Activated CD4-positive, alpha-beta memory T cell treated with anti-CD3 and anti-CD28 coated beads for 36 hours (primary cell): ENCODE data around the gene B3GALT4. TPM values are rescaled to one million over a fixed set of nuclear protein-coding genes. Genes with fewer than 3 reads are reported as not detected.

ENCODE experiments used
- CTCF ChIA-PET: fragments of 350-600 bp; sonication (Branson Sonifier 250); formaldehyde crosslinking; loops from one replicate; lab custom pipeline; 2021; ENCODE audit warnings: antibody characterized with exemption, inconsistent platforms; lab: Charles Lee
- POLR2A ChIA-PET: fragments of 350-600 bp; sonication (Branson Sonifier 250); formaldehyde crosslinking; loops from one replicate; lab custom pipeline; 2021; ENCODE audit warnings: antibody characterized with exemption; lab: Charles Lee
- DNase-seq: peaks from one replicate; pipeline ENCODE4 v3.0.0-alpha.2; 2020
- H3K27ac Mint-ChIP-seq: one replicate; pipeline ENCODE4 v1.8.0; 2021; ENCODE audit warnings: mixed read lengths
- H3K27me3 Mint-ChIP-seq: one replicate; pipeline ENCODE4 v1.8.0; 2021; ENCODE audit warnings: mixed read lengths
- H3K36me3 Mint-ChIP-seq: one replicate; pipeline ENCODE4 v1.8.0; 2021; ENCODE audit warnings: mixed read lengths
- H3K4me1 Mint-ChIP-seq: one replicate; pipeline ENCODE4 v1.8.0; 2021; ENCODE audit warnings: low read depth, mixed read lengths
- H3K4me3 Mint-ChIP-seq: one replicate; pipeline ENCODE4 v1.8.0; 2021; ENCODE audit warnings: mild to moderate bottlenecking, mixed read lengths
- H3K9me3 Mint-ChIP-seq: one replicate; pipeline ENCODE4 v1.8.0; 2021; ENCODE audit warnings: mixed read lengths
- intact Hi-C: fragments of 100-400 bp; cut with micrococcal nuclease; formaldehyde crosslinking; loops from one replicate; pipeline ENCODE4 v1.15.1; 2023
- total RNA-seq, 2 experiments: library from RNA; stranded (reverse); gene quantifications; one replicate each; pipeline ENCODE4 v1.2.3, GENCODE V29; 2021

B3GALT4 gene
- total RNA-seq, 2 experiments from 2014 or later, result 5.9 to 6.7 TPM

DNA sequence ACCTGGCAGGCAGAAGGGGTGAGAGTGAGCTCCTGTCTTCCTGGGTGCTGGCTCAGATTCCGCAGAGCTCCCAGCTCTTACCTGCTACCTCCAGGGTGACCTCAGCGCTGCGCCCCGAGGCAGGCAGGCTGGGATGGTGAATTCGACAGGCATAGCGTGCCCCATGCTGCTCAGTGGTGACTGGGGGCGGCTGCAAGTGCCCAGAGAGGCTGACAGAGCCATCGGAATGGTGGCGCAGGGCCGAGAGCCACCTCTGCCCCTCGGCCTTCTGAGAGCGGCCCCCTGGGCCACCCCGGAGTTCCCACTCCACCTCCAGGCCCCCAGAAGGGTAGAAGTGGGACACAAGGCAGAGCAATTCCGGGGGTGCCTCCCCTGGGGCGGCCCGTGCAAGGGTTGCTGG lies 27.3 kb downstream of the B3GALT4 start:
- Mint-ChIP-seq H3K9me3 (no peaks in the 10 kb centered on the region), H3K4me1 (peaks cover 47% of the 10 kb centered on the region), H3K36me3 (peaks cover 55% of the 10 kb centered on the region), H3K27me3 (no peaks in the 10 kb centered on the region), H3K4me3 (no peak overlapping the region), H3K27ac (no peak overlapping the region)
- no peak for DNase-seq
- ChIA-PET CTCF (no interaction called here), POLR2A (no interaction called here)
- intact Hi-C loops, result no loop called here

DNA sequence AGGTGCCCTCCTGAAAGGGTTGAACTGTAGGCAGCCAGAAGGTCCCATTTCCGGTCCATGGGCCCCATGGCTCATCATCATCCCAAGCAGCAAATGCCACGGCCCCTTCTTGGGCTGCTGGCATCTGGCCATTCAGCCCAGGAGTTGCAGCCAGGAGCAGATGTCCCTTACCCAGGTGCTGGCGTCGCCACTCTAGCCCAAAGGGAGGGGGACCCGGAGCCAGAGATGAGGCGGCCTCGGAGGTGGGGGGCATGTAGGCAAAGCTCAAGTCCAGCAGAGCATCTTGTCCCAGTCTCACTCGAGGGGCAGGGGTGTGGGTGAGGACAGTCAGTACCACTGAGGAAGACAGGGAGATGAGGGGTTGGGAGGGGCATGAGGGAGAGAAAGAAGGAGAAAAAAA lies 28.1 kb downstream of the B3GALT4 start:
- intact Hi-C loops, result no loop called here
- no peaks in the 10 kb centered on the region for H3K27me3 Mint-ChIP-seq
- peaks cover 40% of the 10 kb centered on the region for H3K4me1 Mint-ChIP-seq
- H3K27ac Mint-ChIP-seq, result peak overlapping the region; percentile 33
- H3K4me3 Mint-ChIP-seq, result no peak overlapping the region
- POLR2A ChIA-PET, result no interaction called here
- CTCF ChIA-PET, result no interaction called here
- no peaks in the 10 kb centered on the region for H3K9me3 Mint-ChIP-seq
- DNase-seq, result no peak
- H3K36me3 Mint-ChIP-seq, result peaks cover 51% of the 10 kb centered on the region

DNA sequence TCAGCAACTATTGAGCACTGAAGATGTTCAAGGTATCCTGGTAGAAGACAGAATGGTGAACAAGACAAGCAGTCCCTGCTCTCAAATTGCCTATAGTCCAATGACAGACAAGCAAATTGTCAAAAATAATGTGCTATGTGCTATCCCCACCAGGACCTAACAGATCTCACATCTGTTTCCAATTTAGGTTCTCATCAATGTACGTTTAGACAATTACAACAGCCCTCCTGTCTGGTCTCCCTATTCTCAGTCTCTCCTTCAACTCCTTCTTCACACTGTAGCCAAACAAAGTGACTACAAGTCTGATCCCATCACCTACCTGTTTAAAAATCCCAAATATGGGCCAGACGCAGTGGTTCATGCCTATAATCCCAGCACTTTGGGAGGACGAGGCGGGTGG lies 29.4 kb downstream of the B3GALT4 start:
- Mint-ChIP-seq H3K4me3 (no peak overlapping the region), H3K27ac (peak overlapping the region; percentile 35), H3K9me3 (no peaks in the 10 kb centered on the region), H3K36me3 (peaks cover 45% of the 10 kb centered on the region), H3K27me3 (no peaks in the 10 kb centered on the region), H3K4me1 (peaks cover 40% of the 10 kb centered on the region)
- ChIA-PET POLR2A (no interaction called here), CTCF (no interaction called here)
- no peak for DNase-seq
- intact Hi-C loops, result no loop called here

DNA sequence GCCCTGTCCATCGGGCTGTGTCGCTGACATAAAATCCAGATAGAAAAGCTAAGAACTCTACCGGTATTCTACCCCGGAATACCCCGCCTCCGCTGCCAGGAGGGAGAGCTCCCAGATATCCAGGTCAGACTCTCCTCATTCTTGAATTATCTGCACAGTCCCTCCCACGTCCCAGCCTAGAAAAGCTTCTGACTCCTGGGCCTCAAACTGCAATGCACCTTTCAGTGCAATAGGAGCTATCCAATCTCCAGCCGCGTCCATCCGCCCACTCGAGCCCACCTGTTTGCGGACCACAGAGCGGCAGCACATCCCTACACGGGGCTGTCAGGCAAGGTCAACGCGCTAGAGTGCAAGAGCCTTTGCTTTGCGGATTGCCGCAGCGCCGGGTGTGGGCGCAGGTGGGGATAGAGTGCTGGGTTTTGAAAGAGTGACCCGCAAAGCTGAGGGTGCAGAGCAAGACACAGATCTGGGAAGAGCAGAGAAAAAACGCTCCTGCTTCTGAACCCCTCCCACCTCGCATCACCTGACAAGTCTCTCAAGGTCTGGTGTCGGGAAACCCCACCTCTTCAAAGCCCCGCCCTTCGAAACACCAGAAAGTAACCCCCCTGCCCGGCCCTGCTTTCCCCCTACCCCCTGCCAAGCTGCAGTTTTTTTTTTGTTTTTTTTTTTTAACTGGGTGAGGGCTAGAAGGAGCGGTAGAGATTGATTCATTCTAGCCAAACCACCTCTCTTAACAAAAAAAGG lies 35.6 kb downstream of the B3GALT4 start:
- peak overlapping the region; percentile 98 for H3K27ac Mint-ChIP-seq
- H3K4me1 Mint-ChIP-seq, result peaks cover 54% of the 10 kb centered on the region
- peaks cover 42% of the 10 kb centered on the region for H3K36me3 Mint-ChIP-seq
- POLR2A ChIA-PET, result interaction anchor here (0.7 to 2.7 kb wide), 9 partner anchors 12 to 468 kb away, joined by 3 to 12 read pairs (median 6); partner anchors contain the start of genes B3GALT4, PFDN6, RGL2 and RPS18
- no peaks in the 10 kb centered on the region for H3K9me3 Mint-ChIP-seq
- no peaks in the 10 kb centered on the region for H3K27me3 Mint-ChIP-seq
- H3K4me3 Mint-ChIP-seq, result peak overlapping the region; percentile 96
- CTCF ChIA-PET, result interaction anchor here (0.6 to 4.2 kb wide), 8 partner anchors 12 to 474 kb away, joined by 3 to 36 read pairs (median 3); partner anchors contain the start of genes B3GALT4, RGL2 and TAP2
- intact Hi-C loops, result loop anchor here (1.0 to 10.0 kb wide), 4 partner anchors 23 to 262 kb away; partner anchors contain the start of genes B3GALT4, PFDN6 and WDR46
- peak; percentile 90 for DNase-seq

DNA sequence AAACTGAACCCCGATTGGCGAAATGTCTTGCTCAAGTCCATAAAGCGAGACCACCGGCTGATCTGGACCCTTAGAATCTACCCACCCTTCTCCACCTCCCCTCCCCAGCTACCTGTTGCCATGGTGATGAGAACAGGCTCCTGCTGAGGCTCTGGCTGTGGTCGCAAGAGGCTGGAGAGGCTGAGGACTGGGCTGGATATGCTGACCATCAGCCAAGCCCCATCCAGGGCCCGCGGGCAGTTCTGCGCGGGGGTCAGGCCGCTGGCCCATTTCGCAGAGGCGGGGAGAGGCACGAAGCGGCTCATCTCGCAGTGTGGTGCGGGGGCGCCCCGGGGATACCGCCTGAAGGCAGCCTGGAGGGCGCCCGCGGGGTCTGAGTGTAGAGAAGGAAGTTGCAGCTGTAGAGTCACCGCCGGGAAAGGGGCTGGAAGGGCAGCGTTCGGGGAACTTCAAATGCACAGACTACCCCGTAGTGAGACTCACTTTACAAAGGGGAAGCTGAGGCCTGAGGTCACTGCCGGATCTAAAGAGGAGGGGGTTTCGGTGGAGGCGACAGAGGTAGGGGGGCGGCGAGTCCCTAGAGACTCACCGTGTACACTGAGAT lies 36.3 kb downstream of the B3GALT4 start:
- peaks cover 43% of the 10 kb centered on the region for H3K36me3 Mint-ChIP-seq
- H3K4me3 Mint-ChIP-seq, result peak overlapping the region; percentile 96
- ChIA-PET CTCF (interaction anchor here (0.6 to 4.2 kb wide), 6 partner anchors 13 to 475 kb away, joined by 3 to 36 read pairs (median 3); partner anchors contain the start of genes B3GALT4, RGL2 and TAP2), POLR2A (interaction anchor here (0.7 to 2.7 kb wide), 7 partner anchors 14 to 469 kb away, joined by 4 to 12 read pairs (median 6); partner anchors contain the start of genes B3GALT4, PFDN6, RGL2 and RPS18)
- H3K9me3 Mint-ChIP-seq, result no peaks in the 10 kb centered on the region
- peaks cover 55% of the 10 kb centered on the region for H3K4me1 Mint-ChIP-seq
- H3K27me3 Mint-ChIP-seq, result no peaks in the 10 kb centered on the region
- intact Hi-C loops, result loop anchor here (1.0 to 10.0 kb wide), 4 partner anchors 24 to 262 kb away; partner anchors contain the start of genes B3GALT4, PFDN6 and WDR46
- peak overlapping the region; percentile 98 for H3K27ac Mint-ChIP-seq
- peak; percentile 70 for DNase-seq

DNA sequence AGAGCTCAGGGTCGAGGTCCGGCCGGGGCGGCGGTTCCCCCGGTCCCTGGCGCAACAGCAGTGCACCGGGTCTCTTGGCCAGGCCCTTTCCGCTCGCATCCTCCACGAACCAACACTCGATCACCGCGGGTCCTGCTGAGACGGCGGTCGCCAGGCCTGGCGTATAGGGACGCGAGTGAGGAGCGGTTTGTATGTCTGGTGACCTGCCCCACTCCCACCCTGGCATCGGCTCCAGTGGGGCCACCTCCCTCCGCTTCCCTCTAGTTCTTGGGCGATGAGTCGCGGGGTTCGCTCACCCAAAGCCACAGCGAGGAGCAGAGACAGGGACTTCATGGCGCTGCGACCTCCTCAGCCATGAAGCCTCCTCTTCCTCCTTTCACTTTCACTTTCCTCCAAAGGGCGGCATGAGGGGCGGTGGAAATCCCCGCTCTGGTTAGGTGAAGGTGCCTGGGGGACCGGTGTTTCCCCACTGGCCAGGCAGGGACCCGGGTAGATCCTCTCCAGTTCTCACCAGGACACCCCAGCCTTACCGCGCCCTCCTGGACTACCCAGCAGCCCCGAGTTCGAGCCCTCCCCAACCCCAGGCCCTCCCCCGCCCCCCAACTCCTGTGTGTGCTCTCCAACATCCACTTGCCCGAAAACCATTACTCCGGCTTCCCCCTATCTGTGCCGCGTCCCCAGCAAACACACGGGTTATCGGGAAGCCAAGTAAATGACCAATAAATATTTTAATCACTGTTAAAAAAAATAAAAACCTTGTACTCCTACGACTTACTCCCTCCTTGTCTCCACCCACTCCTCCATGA lies 37.0 kb downstream of the B3GALT4 start, which contains the start of gene TAPBP:
TAPBP (minus strand) TSS at position 370 of the 806 bp plus-strand sequence; CDS start at position 333, 37 bp downstream.
- Mint-ChIP-seq H3K4me3 (peak within 1 kb of the TSS; percentile 96), H3K36me3 (peaks cover 41% of the 10 kb centered on the region), H3K27me3 (no peaks in the 10 kb centered on the region), H3K27ac (peak within 1 kb of the TSS; percentile 98), H3K9me3 (no peaks in the 10 kb centered on the region), H3K4me1 (peaks cover 57% of the 10 kb centered on the region)
- POLR2A ChIA-PET, result interaction anchor here (1.1 to 2.7 kb wide), 5 partner anchors 15 to 342 kb away, joined by 6 to 12 read pairs (median 8); partner anchors contain the start of genes B3GALT4, PFDN6, RGL2 and WDR46
- intact Hi-C loops, result loop anchor here (1.0 to 10.0 kb wide), 8 partner anchors 9 to 261 kb away; partner anchors contain the start of genes B3GALT4, HSD17B8, PFDN6 and WDR46
- CTCF ChIA-PET, result interaction anchor here (0.6 to 4.2 kb wide), 5 partner anchors 14 to 112 kb away, joined by 3 to 36 read pairs (median 4); partner anchors contain the start of gene RGL2
- peak; percentile 91 for DNase-seq

DNA sequence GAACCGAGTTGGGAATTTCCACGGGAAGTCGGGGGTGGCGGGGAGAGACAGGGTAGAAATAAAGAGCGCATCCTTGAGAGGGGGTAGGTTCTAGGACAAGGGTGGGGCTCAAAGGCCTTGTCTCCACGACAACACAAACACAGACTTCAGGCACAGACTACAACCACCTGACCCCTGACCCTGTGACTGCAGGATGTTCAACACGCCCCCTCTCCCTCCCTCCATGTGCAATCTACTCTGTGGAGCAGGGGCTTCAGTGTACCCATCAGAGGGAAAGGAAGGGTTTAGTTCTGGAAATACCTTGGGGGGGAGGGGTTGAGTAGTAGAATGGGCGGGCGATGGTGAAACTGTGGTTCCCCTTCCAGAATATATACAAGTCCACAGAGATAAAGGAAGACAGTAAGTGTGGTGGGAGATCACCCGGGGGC lies 37.6 kb downstream of the B3GALT4 start:
- Mint-ChIP-seq H3K9me3 (no peaks in the 10 kb centered on the region), H3K27me3 (no peaks in the 10 kb centered on the region), H3K27ac (peak overlapping the region; percentile 98), H3K4me3 (peak overlapping the region; percentile 96), H3K4me1 (peaks cover 63% of the 10 kb centered on the region), H3K36me3 (peaks cover 44% of the 10 kb centered on the region)
- DNase-seq, result peak; percentile 81
- intact Hi-C loops, result loop anchor here (1.0 to 10.0 kb wide), 6 partner anchors 9 to 260 kb away; partner anchors contain the start of gene HSD17B8
- ChIA-PET POLR2A (no interaction called here), CTCF (interaction anchor here (0.6 kb wide), 1 partner anchor 25 kb away, joined by 4 read pairs; no protein-coding TSS in a partner anchor)

DNA sequence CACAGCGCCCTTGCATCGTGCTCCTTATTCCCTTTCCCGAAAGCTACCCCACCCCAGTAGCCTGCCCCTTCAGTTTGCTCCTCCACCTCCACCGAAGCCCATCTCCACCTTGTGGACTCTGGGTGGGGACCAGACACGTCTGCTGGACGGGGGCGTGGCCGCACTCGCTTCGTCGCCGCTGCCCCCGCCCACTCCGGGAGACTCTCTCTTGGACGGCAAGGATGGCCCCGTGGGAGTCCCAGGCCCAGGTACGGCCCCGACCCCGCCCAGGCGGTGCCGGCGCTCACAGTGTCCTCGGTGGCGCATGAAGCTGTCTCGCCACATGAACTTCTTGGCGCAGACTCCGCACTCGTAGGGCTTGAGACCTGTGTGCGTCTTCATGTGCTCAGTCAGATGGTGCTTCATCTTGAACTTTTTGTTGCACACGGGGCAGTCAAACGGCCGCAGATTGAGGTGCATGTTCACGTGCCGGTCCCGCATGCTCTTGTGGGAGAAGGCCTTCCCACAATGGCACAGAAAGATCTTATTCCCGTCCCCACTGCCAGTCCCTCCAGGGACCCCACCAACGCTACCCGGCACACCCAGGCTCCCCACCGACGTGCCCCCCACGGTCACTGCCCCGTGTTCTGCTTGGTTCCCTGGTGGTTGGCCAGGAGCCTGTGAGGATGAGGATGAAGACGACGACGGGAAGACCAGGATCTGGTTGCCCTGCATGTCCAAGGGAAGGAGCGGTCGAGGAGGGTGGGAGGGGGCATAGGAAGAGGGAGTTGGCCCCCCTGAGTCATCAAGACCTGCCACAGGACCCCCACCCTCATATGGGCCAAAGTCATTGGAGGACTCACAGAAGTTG lies 38.2 kb downstream of the B3GALT4 start:
- POLR2A ChIA-PET, result no interaction called here
- DNase-seq, result no peak
- intact Hi-C loops, result loop anchor here (1.0 to 10.0 kb wide), 6 partner anchors 8 to 260 kb away; partner anchors contain the start of gene HSD17B8
- Mint-ChIP-seq H3K27me3 (no peaks in the 10 kb centered on the region), H3K4me1 (peaks cover 70% of the 10 kb centered on the region), H3K36me3 (peaks cover 48% of the 10 kb centered on the region), H3K9me3 (no peaks in the 10 kb centered on the region), H3K27ac (peak overlapping the region; percentile 98), H3K4me3 (peak overlapping the region; percentile 96)
- CTCF ChIA-PET, result interaction anchor here (0.6 kb wide), 1 partner anchor 24 kb away, joined by 4 read pairs; no protein-coding TSS in a partner anchor

DNA sequence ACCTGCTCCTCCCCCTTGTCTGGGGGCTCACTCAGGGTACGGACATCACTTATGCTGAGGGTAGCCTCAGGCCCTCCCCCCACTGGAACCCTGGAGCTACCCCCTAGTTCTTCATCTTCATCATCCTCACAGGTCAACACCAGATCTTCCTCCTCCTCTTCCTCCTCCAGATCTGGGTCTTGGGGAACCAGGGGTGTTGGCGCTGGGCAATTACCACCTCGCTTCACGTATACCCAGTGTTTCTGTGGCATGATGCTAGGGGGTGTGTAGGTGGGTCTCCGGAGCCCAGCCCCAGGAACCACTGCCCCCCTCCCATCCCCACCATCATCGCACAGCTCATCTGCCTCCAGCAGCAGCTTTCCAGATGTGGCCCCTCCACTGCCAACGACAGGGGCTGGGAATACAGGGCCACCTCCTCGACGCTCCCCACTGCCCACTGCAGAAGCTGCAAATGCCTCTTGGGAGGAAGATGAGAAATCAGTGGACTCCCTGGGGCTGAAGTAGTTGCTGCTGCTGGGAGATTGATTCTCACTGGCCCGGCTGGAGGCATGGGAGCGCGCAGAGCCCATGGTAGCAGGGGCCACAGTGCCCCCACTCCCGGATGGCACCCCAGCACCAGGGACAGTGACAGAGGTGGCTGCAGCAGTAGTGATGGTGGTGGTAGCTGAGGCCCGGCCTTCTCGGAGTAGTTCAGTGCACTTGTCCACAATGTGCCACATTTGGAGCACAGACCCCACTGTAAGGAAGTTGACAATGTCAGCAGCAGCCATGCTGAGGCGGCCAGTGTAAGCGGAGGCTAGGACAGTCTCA lies 39.1 kb downstream of the B3GALT4 start:
- ChIA-PET CTCF (no interaction called here), POLR2A (interaction anchor here (2.1 to 2.7 kb wide), 2 partner anchors 17 to 39 kb away, joined by 7 to 13 read pairs; partner anchors contain the start of genes B3GALT4 and RGL2)
- Mint-ChIP-seq H3K27me3 (no peaks in the 10 kb centered on the region), H3K27ac (peak overlapping the region; percentile 98), H3K4me1 (peaks cover 74% of the 10 kb centered on the region), H3K36me3 (peaks cover 52% of the 10 kb centered on the region), H3K9me3 (no peaks in the 10 kb centered on the region), H3K4me3 (peak overlapping the region; percentile 94)
- intact Hi-C loops, result loop anchor here (2.0 to 10.0 kb wide), 2 partner anchors 111 to 259 kb away; partner anchors contain the start of gene HSD17B8
- DNase-seq, result no peak
